Mammary epithelial cell (primary cell): ENCODE results near the gene GGT7.

Experiments
- EZH2 ChIP-seq: IDR thresholded peaks from 2 replicates; pipeline ENCODE4 v1.6.1; 2012; ENCODE audit warnings: low read length, inconsistent platforms, borderline replicate concordance
- TF ChIP-seq, protein P1 (sequence below), 2 donors: IDR thresholded peaks in 1 of 2; conservative IDR thresholded peaks in 1 of 2; 2 replicates each; pipeline ENCODE4 v1.5.1; 2011 to 2012; ENCODE audit warnings: inconsistent platforms in 2 of 2, low read length in 2 of 2, mild to moderate bottlenecking in 2 of 2, control low read depth in 1 of 2, low read depth in 1 of 2; ENCODE audit not compliant: insufficient read depth in 1 of 2; ENCODE audit errors: extremely low read depth in 1 of 2

DNA sequence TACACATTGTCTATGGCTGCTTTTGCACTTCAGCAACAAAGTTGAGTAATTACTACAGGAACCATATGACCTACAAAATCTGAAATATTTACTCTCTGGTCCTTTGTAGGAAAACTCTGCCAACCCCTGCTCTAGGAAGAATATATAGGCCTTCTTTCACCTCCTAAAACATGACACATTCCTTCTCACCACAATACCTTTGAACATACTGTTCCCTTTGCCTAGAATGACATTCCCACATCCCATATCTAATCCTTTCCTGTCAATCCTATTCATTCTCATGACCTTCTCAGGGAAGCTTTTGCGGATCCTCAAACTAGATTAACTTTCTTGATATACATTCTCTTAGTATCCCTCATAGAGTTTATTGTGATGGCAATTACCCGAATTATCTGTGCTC, 29.2 kb downstream of the GGT7 start:
- no peak for TF ChIP-seq EZH2
- TF ChIP-seq, protein P1, sequence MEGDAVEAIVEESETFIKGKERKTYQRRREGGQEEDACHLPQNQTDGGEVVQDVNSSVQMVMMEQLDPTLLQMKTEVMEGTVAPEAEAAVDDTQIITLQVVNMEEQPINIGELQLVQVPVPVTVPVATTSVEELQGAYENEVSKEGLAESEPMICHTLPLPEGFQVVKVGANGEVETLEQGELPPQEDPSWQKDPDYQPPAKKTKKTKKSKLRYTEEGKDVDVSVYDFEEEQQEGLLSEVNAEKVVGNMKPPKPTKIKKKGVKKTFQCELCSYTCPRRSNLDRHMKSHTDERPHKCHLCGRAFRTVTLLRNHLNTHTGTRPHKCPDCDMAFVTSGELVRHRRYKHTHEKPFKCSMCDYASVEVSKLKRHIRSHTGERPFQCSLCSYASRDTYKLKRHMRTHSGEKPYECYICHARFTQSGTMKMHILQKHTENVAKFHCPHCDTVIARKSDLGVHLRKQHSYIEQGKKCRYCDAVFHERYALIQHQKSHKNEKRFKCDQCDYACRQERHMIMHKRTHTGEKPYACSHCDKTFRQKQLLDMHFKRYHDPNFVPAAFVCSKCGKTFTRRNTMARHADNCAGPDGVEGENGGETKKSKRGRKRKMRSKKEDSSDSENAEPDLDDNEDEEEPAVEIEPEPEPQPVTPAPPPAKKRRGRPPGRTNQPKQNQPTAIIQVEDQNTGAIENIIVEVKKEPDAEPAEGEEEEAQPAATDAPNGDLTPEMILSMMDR (conservative IDR thresholded peaks at IDR 0.05 in 1 of 2, IDR thresholded peaks at IDR 0.05 in 1 of 2; ENCODE audit: extremely low read depth in 1 of 2, insufficient read depth in 1 of 2, low read depth in 1 of 2, low read length in 2 of 2), result no peak
